Gastrocnemius medialis (tissue), 4 donors: Measurements from ENCODE around the gene PCMT1.

Source experiments
- CTCF ChIP-seq, 5 experiments: fragments of 450-650 bp in 3 of 5; fragments of 200-600 bp in 2 of 5; sonication (generic) in 2 of 5; IDR thresholded peaks in 4 of 5; conservative IDR thresholded peaks in 1 of 5; 1 replicate in 4 of 5; 2 replicates in 1 of 5; pipeline ENCODE4 v1.5.1; 2016 to 2019; ENCODE audit warnings: antibody characterized with exemption in 5 of 5, mild to moderate bottlenecking in 3 of 5, moderate library complexity in 3 of 5
- POLR2A ChIP-seq, 2 donors: fragments of 450-650 bp; IDR thresholded peaks; one replicate each; pipeline ENCODE4 v1.6.1; 2017; ENCODE audit warnings: antibody characterized with exemption in 2 of 2, mild to moderate bottlenecking in 2 of 2, moderate library complexity in 2 of 2

- TF ChIP-seq POLR2A (IDR thresholded peaks at IDR 0.05): no peak
- TF ChIP-seq CTCF (IDR thresholded peaks at IDR 0.05 in 4 of 5, conservative IDR thresholded peaks at IDR 0.05 in 1 of 5): no peak
Observed at GRCh38 chr6:149781715-149782114, 32.2 kb downstream of the PCMT1 start.
